GM19025 (cell line): Measurements from ENCODE around the gene CCNO.
A peak's percentile ranks its signal among the peaks of the same experiment; 100 is the strongest.

Experiments used
- ATAC-seq: cut with Tn5 transposase; IDR thresholded peaks from one replicate; pipeline ENCODE4 v1.9.1; 2021; ENCODE audit warnings: mild to moderate bottlenecking, low read depth, moderate library complexity; ENCODE audit not compliant: unreplicated experiment

Gene CCNO

GRCh38 chr5:55232985-55233928 is at the start of gene CCNO:
Gene CCNO (minus strand): TSS chr5:55233608. CDS start chr5:55233523, 85 bp downstream.
- peak; percentile 65 for ATAC-seq

GRCh38 chr5:55278778-55279177 is 45.4 kb upstream of the CCNO start:
- no peak for ATAC-seq

- no peak for ATAC-seq
Observed at GRCh38 chr5:55276771-55277170, 43.4 kb upstream of the CCNO start.

GRCh38 chr5:55258339-55258738 is 24.9 kb upstream of the CCNO start:
- no peak for ATAC-seq

GRCh38 chr5:55254802-55255201 is 21.4 kb upstream of the CCNO start:
- no peak for ATAC-seq

GRCh38 chr5:55250064-55250463 is 16.7 kb upstream of the CCNO start:
- ATAC-seq, result no peak

- no peak for ATAC-seq
Observed at GRCh38 chr5:55241746-55242145, 8.3 kb upstream of the CCNO start.

- ATAC-seq, result no peak
Observed at GRCh38 chr5:55236800-55237199, 3.4 kb upstream of the CCNO start.

- no peak for ATAC-seq
Observed at GRCh38 chr5:55234121-55234700, 803 bp upstream of the CCNO start.

- no peak for ATAC-seq
Observed at GRCh38 chr5:55232271-55232984, 980 bp downstream of the CCNO start.

- ATAC-seq, result no peak
Observed at GRCh38 chr5:55231919-55232270, 1.5 kb downstream of the CCNO start.

GRCh38 chr5:55231029-55231918 is 2.1 kb downstream of the CCNO start:
- ATAC-seq, result no peak

GRCh38 chr5:55230086-55230629 is 3.2 kb downstream of the CCNO start:
- no peak for ATAC-seq

- no peak for ATAC-seq
Observed at GRCh38 chr5:55227664-55228430, 5.6 kb downstream of the CCNO start.

GRCh38 chr5:55226934-55227663 is 6.3 kb downstream of the CCNO start, which contains the start of gene MCIDAS:
Gene MCIDAS (minus strand): TSS chr5:55227315. CDS start chr5:55227138, 177 bp downstream.
- ATAC-seq, result peak; percentile 49

- ATAC-seq, result peak; percentile 43
Observed at GRCh38 chr5:55226027-55226933, 7.1 kb downstream of the CCNO start.

- no peak for ATAC-seq
Observed at GRCh38 chr5:55225346-55225745, 8.1 kb downstream of the CCNO start.
